GM12878 (cell line): ENCODE measurements around the gene TRPM3. TPM values are rescaled to one million over a fixed set of nuclear protein-coding genes. Genes with fewer than 3 reads are reported as not detected.

Experiments
- ATAC-seq: fragments of 200-7000 bp; cut with Tn5 transposase; 3 replicates; pipeline ENCODE4 v1.9.1; 2020; ENCODE audit warnings: mild to moderate bottlenecking, moderate library complexity
- BruUV-seq: library from RNA; stranded (reverse); fragments of 400-500 nt; replicated peaks from 2 replicates; lab custom pipeline; 2021; lab: Mats Ljungman, UMichigan
- CTCF ChIA-PET: fragments of 300-600 bp; sonication (Branson Sonifier 250); formaldehyde crosslinking; extraction: SDS; loops from one replicate; lab custom pipeline; 2021; ENCODE audit warnings: inconsistent platforms; lab: Yijun Ruan, JAX
- POLR2A ChIA-PET: fragments of 350-600 bp; formaldehyde crosslinking; extraction: SDS; loops from one replicate; lab custom pipeline; 2021; ENCODE audit warnings: inconsistent platforms; lab: Charles Lee
- RAD21 ChIA-PET: fragments of 300-600 bp; sonication (Branson Sonifier 250); formaldehyde crosslinking; loops from one replicate; lab custom pipeline; 2023; ENCODE audit warnings: antibody characterized with exemption; ENCODE audit not compliant: unreplicated experiment; lab: Charles Lee
- SMC1A ChIA-PET: fragments of 300-600 bp; sonication (Branson Sonifier 250); formaldehyde crosslinking; loops from one replicate; lab custom pipeline; 2023; ENCODE audit not compliant: unreplicated experiment, uncharacterized antibody; lab: Charles Lee
- DNase-seq: peaks from one replicate; pipeline ENCODE4 v3.0.0-alpha.2; 2011; ENCODE audit warnings: low read depth, low spot score
- FAIRE-seq: peaks from 3 replicates; lab custom pipeline; 2011; peaks lifted over from hg19 to GRCh38; lab: Jason Lieb, UNC
- H2AFZ ChIP-seq: 2 replicates; pipeline ENCODE4 v1.6.0; 2011; ENCODE audit warnings: low read depth, low read length, control low read depth; ENCODE audit not compliant: control insufficient read depth
- H3K27ac ChIP-seq: 2 replicates; pipeline ENCODE4 v1.5.1; 2011; ENCODE audit warnings: control low read depth; ENCODE audit not compliant: control insufficient read depth, insufficient read depth
- H3K27me3 ChIP-seq, 2 experiments: replicated peaks in 1 of 2; 2 replicates each; pipeline versions ENCODE4 v1.6.0 to v1.6.1; 2011; ENCODE audit warnings: low read length in 1 of 2; ENCODE audit not compliant: control insufficient read depth in 2 of 2, insufficient read depth in 2 of 2
- H3K36me3 ChIP-seq, 2 experiments: 2 replicates each; pipeline ENCODE4 v1.5.1; 2011; ENCODE audit warnings: low read length in 1 of 2; ENCODE audit not compliant: control insufficient read depth in 2 of 2, insufficient read depth in 2 of 2
- H3K4me1 ChIP-seq: 2 replicates; pipeline ENCODE4 v1.6.1; 2011; ENCODE audit warnings: mild to moderate bottlenecking, low read length, moderate library complexity, mixed read lengths; ENCODE audit not compliant: control insufficient read depth, insufficient read depth
- H3K4me2 ChIP-seq: 2 replicates; pipeline ENCODE4 v1.6.0; 2011; ENCODE audit warnings: control low read depth; ENCODE audit not compliant: control insufficient read depth, insufficient read depth
- H3K4me3 ChIP-seq: fragments of 200-600 bp; sonication (generic); 2 replicates; pipeline ENCODE4 v1.5.1; 2016
- H3K79me2 ChIP-seq: 2 replicates; pipeline ENCODE4 v1.6.0; 2011; ENCODE audit warnings: low read length; ENCODE audit not compliant: control insufficient read depth, insufficient read depth
- H3K9ac ChIP-seq: 2 replicates; pipeline ENCODE4 v1.8.0; 2011; ENCODE audit warnings: low read length, control low read depth, mixed read lengths; ENCODE audit not compliant: control insufficient read depth, insufficient read depth
- H3K9me3 ChIP-seq: replicated peaks from 3 replicates; pipeline ENCODE4 v1.5.1; 2011; ENCODE audit warnings: mild to moderate bottlenecking, low read length; ENCODE audit not compliant: control insufficient read depth, insufficient read depth
- H4K20me1 ChIP-seq: 2 replicates; pipeline ENCODE4 v1.6.0; 2011; ENCODE audit not compliant: control insufficient read depth, insufficient read depth
- CTCF ChIP-seq, 3 experiments: IDR thresholded peaks in 2 of 3; conservative IDR thresholded peaks in 1 of 3; 2 replicates each; pipeline ENCODE4 v1.5.1; 2011; ENCODE audit warnings: low read depth in 3 of 3, low read length in 3 of 3, mild to moderate bottlenecking in 3 of 3, control low read depth in 2 of 3, moderate library complexity in 2 of 3, inconsistent platforms in 1 of 3, mixed read lengths in 1 of 3; ENCODE audit not compliant: control insufficient read depth in 2 of 3, insufficient read depth in 1 of 3; ENCODE audit errors: extremely low read depth in 1 of 3
- KAT2A ChIP-seq: conservative IDR thresholded peaks from 2 replicates; pipeline ENCODE4 v1.6.1; 2011; ENCODE audit warnings: low read depth, low read length; ENCODE audit not compliant: control insufficient read depth
- NFYB ChIP-seq: IDR thresholded peaks from 2 replicates; pipeline ENCODE4 v1.6.1; 2011; ENCODE audit warnings: low read depth, mild to moderate bottlenecking, low read length, improper control_type of control experiment, moderate library complexity; ENCODE audit not compliant: insufficient read depth
- RAD21 ChIP-seq: IDR thresholded peaks from 2 replicates; pipeline ENCODE4 v1.6.1; 2011; ENCODE audit warnings: mild to moderate bottlenecking, low read depth, low read length, moderate library complexity; ENCODE audit not compliant: insufficient read depth
- SREBF2 ChIP-seq: IDR thresholded peaks from 2 replicates; pipeline ENCODE4 v1.6.1; 2012; ENCODE audit warnings: mild to moderate bottlenecking, low read length
- TCF12 ChIP-seq: IDR thresholded peaks from 2 replicates; pipeline ENCODE4 v1.6.1; 2011; ENCODE audit warnings: low read depth, mild to moderate bottlenecking, low read length
- USF2 ChIP-seq: IDR thresholded peaks from 2 replicates; pipeline ENCODE4 v1.6.1; 2011; ENCODE audit warnings: low read depth, low read length, improper control_type of control experiment, borderline replicate concordance
- WGBS: methylation state at CpG from one replicate; pipeline ENCODE4 v1.1.6; 2016; ENCODE audit warnings: low lambda C conversion rate; ENCODE audit not compliant: insufficient replicate concordance, insufficient coverage; ENCODE audit errors: missing lambda C conversion rate; 5-methylcytosine and 5-hydroxymethylcytosine counted together
- in situ Hi-C: fragments of 300-500 bp; cut with MboI; formaldehyde crosslinking; loops from 9 replicates; pipeline ENCODE4 v1.14.3; 2018; ENCODE audit warnings: mixed read lengths
- intact Hi-C: fragments of 100-400 bp; cut with micrococcal nuclease; formaldehyde crosslinking; loops from one replicate; pipeline ENCODE4 v1.14.2; 2022; ENCODE audit not compliant: unreplicated experiment
- polyA plus RNA-seq, 11 experiments: library from polyadenylated mRNA; depleted of rRNA in 4 of 11; unstranded in 6 of 11; stranded (reverse) in 5 of 11; fragments of >200 nt; fragmentation: Nextera tagmentation in 4 of 11; fragmentation: Illumina TruSeq in 1 of 11; extraction: Ambion mirVana in 4 of 11; extraction: Trizol in 1 of 11; gene quantifications; 1 replicate in 1 of 11; 2 replicates in 10 of 11; pipeline versions ENCODE4 v1.2.1 to v1.2.3, GENCODE V29; 2011 to 2016; ENCODE audit warnings: inconsistent platforms in 2 of 11, missing spikeins in 2 of 11, low read depth in 1 of 11
- total RNA-seq, 4 experiments: library from RNA; depleted of rRNA in 3 of 4; stranded (reverse); fragments of >200 nt in 3 of 4; fragmentation: Illumina TruSeq in 1 of 4; extraction: Trizol in 1 of 4; gene quantifications; 2 replicates each; pipeline versions ENCODE4 v1.2.1 to v1.2.3, GENCODE V29; 2013 to 2021
- TF ChIP-seq, protein P1 (sequence below): IDR thresholded peaks from 2 replicates; pipeline ENCODE4 v1.6.1; 2012; ENCODE audit warnings: improper control_type of control experiment, low read depth, low read length; ENCODE audit not compliant: insufficient replicate concordance
- TF ChIP-seq, protein P2 (sequence below): fragments of 450-650 bp; IDR thresholded peaks from 2 replicates; pipeline ENCODE4 v1.6.1; 2017; ENCODE audit warnings: mild to moderate bottlenecking, low read depth, inconsistent platforms; ENCODE audit not compliant: poor library complexity, severe bottlenecking
- TF ChIP-seq, protein P3 (sequence below): fragments of 450-650 bp; IDR thresholded peaks from 2 replicates; pipeline ENCODE4 v1.6.1; 2018; ENCODE audit warnings: mild to moderate bottlenecking, low read depth, moderate library complexity; ENCODE audit not compliant: partially characterized antibody

Gene TRPM3
- total and polyA plus RNA-seq, 10 of the 15 experiments (the other 5 are each of a cell fraction or from before 2014, with no cell fraction given) = not detected

GRCh38 chr9:70963554-70963953, 157.9 kb downstream of the TRPM3 start:
- Histone ChIP-seq H3K4me2 (no peak overlapping the region), H3K4me1 (no peaks in the 10 kb centered on the region), H2AFZ (no peak overlapping the region), H3K27me3 (no peaks in the 10 kb centered on the region; a peak in 1 of 4 replicates), H3K9ac (no peak overlapping the region), H3K9me3 (no peaks in the 10 kb centered on the region), H3K4me3 (no peak overlapping the region), H4K20me1 (no peaks in the 10 kb centered on the region; the same call in 1 of the 2 replicates), H3K36me3 (no peaks in the 10 kb centered on the region), H3K79me2 (no peaks in the 10 kb centered on the region)
- intact Hi-C loops = no loop called here
- no peak for FAIRE-seq
- ChIA-PET RAD21 (no interaction called here), SMC1A (no interaction called here), POLR2A (no interaction called here), CTCF (interaction anchor here (0.7 kb wide), 1 partner anchor 323 kb away, joined by 3 read pairs; no protein-coding TSS in a partner anchor)
- in situ Hi-C loops = no loop called here
- TF ChIP-seq CTCF (IDR thresholded peaks at IDR 0.05 in 2 of 3, conservative IDR thresholded peaks at IDR 0.05 in 1 of 3; ENCODE audit: control insufficient read depth in 2 of 3, extremely low read depth in 1 of 3, insufficient read depth in 1 of 3, low read depth in 3 of 3, low read length in 3 of 3) (no peak), USF2 (no peak), TCF12 (no peak), KAT2A (no peak), NFYB (no peak), RAD21 (no peak), SREBF2 (no peak)
- TF ChIP-seq, protein P1, sequence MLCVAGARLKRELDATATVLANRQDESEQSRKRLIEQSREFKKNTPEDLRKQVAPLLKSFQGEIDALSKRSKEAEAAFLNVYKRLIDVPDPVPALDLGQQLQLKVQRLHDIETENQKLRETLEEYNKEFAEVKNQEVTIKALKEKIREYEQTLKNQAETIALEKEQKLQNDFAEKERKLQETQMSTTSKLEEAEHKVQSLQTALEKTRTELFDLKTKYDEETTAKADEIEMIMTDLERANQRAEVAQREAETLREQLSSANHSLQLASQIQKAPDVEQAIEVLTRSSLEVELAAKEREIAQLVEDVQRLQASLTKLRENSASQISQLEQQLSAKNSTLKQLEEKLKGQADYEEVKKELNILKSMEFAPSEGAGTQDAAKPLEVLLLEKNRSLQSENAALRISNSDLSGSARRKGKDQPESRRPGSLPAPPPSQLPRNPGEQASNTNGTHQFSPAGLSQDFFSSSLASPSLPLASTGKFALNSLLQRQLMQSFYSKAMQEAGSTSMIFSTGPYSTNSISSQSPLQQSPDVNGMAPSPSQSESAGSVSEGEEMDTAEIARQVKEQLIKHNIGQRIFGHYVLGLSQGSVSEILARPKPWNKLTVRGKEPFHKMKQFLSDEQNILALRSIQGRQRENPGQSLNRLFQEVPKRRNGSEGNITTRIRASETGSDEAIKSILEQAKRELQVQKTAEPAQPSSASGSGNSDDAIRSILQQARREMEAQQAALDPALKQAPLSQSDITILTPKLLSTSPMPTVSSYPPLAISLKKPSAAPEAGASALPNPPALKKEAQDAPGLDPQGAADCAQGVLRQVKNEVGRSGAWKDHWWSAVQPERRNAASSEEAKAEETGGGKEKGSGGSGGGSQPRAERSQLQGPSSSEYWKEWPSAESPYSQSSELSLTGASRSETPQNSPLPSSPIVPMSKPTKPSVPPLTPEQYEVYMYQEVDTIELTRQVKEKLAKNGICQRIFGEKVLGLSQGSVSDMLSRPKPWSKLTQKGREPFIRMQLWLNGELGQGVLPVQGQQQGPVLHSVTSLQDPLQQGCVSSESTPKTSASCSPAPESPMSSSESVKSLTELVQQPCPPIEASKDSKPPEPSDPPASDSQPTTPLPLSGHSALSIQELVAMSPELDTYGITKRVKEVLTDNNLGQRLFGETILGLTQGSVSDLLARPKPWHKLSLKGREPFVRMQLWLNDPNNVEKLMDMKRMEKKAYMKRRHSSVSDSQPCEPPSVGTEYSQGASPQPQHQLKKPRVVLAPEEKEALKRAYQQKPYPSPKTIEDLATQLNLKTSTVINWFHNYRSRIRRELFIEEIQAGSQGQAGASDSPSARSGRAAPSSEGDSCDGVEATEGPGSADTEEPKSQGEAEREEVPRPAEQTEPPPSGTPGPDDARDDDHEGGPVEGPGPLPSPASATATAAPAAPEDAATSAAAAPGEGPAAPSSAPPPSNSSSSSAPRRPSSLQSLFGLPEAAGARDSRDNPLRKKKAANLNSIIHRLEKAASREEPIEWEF = no peak
- TF ChIP-seq, protein P2, sequence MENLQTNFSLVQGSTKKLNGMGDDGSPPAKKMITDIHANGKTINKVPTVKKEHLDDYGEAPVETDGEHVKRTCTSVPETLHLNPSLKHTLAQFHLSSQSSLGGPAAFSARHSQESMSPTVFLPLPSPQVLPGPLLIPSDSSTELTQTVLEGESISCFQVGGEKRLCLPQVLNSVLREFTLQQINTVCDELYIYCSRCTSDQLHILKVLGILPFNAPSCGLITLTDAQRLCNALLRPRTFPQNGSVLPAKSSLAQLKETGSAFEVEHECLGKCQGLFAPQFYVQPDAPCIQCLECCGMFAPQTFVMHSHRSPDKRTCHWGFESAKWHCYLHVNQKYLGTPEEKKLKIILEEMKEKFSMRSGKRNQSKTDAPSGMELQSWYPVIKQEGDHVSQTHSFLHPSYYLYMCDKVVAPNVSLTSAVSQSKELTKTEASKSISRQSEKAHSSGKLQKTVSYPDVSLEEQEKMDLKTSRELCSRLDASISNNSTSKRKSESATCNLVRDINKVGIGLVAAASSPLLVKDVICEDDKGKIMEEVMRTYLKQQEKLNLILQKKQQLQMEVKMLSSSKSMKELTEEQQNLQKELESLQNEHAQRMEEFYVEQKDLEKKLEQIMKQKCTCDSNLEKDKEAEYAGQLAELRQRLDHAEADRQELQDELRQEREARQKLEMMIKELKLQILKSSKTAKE = no peak
- TF ChIP-seq, protein P3, sequence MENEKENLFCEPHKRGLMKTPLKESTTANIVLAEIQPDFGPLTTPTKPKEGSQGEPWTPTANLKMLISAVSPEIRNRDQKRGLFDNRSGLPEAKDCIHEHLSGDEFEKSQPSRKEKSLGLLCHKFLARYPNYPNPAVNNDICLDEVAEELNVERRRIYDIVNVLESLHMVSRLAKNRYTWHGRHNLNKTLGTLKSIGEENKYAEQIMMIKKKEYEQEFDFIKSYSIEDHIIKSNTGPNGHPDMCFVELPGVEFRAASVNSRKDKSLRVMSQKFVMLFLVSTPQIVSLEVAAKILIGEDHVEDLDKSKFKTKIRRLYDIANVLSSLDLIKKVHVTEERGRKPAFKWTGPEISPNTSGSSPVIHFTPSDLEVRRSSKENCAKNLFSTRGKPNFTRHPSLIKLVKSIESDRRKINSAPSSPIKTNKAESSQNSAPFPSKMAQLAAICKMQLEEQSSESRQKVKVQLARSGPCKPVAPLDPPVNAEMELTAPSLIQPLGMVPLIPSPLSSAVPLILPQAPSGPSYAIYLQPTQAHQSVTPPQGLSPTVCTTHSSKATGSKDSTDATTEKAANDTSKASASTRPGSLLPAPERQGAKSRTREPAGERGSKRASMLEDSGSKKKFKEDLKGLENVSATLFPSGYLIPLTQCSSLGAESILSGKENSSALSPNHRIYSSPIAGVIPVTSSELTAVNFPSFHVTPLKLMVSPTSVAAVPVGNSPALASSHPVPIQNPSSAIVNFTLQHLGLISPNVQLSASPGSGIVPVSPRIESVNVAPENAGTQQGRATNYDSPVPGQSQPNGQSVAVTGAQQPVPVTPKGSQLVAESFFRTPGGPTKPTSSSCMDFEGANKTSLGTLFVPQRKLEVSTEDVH = no peak
- TF ChIP-seq, all 136 proteins: peak for 0
- DNase-seq = no peak
- WGBS = 36% methylated on average over 3 of the region's 3 CpGs
- no TSS peak for BruUV-seq
- ATAC-seq = no peak
- no peak overlapping the region for H3K27ac ChIP-seq
